ENCODE results near the gene RPL28.
"Not testable (repeated sequence)": the region's sequence is repeated elsewhere in the genome, so short reads cannot be mapped to it uniquely, and the experiment has no call there.

RPL28 gene

GRCh38 chr19:55398200-55398925 lies 12.6 kb downstream of the RPL28 start:
- no peak for DNase-seq

GRCh38 chr19:55400281-55401087 lies 14.8 kb downstream of the RPL28 start:
- no peak for DNase-seq

GRCh38 chr19:55401390-55401789 lies 15.7 kb downstream of the RPL28 start:
- not testable (repeated sequence) for DNase-seq

GRCh38 chr19:55402509-55402908 lies 16.8 kb downstream of the RPL28 start:
- DNase-seq = no peak

- no peak for DNase-seq
These were observed 19.9 kb downstream of the RPL28 start for GRCh38 chr19:55405638-55406037.

- no peak for DNase-seq
These were observed 20.5 kb downstream of the RPL28 start for GRCh38 chr19:55406091-55406825.

GRCh38 chr19:55406826-55407549 lies 21.3 kb downstream of the RPL28 start:
- DNase-seq = no peak

GRCh38 chr19:55407550-55407799 lies 21.7 kb downstream of the RPL28 start, which contains the start of gene UBE2S:
Gene UBE2S, minus strand, starts transcription at chr19:55407788. Its CDS starts 199 bp downstream, at chr19:55407589.
- DNase-seq = not testable (repeated sequence)

- peak; percentile 100 for DNase-seq
These were observed 22.2 kb downstream of the RPL28 start for GRCh38 chr19:55407800-55408532.

- no peak for DNase-seq
These were observed 22.8 kb downstream of the RPL28 start for GRCh38 chr19:55408533-55408872.

- not testable (repeated sequence) for DNase-seq
These were observed 23.4 kb downstream of the RPL28 start for GRCh38 chr19:55409179-55409578.

- DNase-seq = no peak
These were observed 24.4 kb downstream of the RPL28 start for GRCh38 chr19:55410168-55410567.

- DNase-seq = peak; percentile 56
These were observed 32.5 kb downstream of the RPL28 start for GRCh38 chr19:55418185-55418584.

GRCh38 chr19:55419103-55419502 lies 33.4 kb downstream of the RPL28 start:
- DNase-seq = no peak

GRCh38 chr19:55419624-55420236 lies 34.0 kb downstream of the RPL28 start:
- no peak for DNase-seq

- not testable (repeated sequence) for DNase-seq
These were observed 35.5 kb downstream of the RPL28 start for GRCh38 chr19:55421281-55421680.

GRCh38 chr19:55423225-55424005 lies 37.7 kb downstream of the RPL28 start:
- DNase-seq = no peak

GRCh38 chr19:55424518-55424917 lies 38.8 kb downstream of the RPL28 start:
- no peak for DNase-seq

- no peak for DNase-seq
These were observed 40.3 kb downstream of the RPL28 start for GRCh38 chr19:55426042-55426441.

- DNase-seq = no peak
These were observed 45.5 kb downstream of the RPL28 start for GRCh38 chr19:55431183-55431582.
